GM18508 (cell line): ENCODE measurements around the gene TRIM69.
"Not testable (repeated sequence)": the region's sequence is repeated elsewhere in the genome, so short reads cannot be mapped to it uniquely, and the experiment has no call there.

Experiments
- ATAC-seq: cut with Tn5 transposase; IDR thresholded peaks from one replicate; pipeline ENCODE4 v1.9.1; 2021; ENCODE audit warnings: moderate number of reproducible peaks; ENCODE audit not compliant: insufficient read depth, unreplicated experiment

TRIM69 gene

DNA sequence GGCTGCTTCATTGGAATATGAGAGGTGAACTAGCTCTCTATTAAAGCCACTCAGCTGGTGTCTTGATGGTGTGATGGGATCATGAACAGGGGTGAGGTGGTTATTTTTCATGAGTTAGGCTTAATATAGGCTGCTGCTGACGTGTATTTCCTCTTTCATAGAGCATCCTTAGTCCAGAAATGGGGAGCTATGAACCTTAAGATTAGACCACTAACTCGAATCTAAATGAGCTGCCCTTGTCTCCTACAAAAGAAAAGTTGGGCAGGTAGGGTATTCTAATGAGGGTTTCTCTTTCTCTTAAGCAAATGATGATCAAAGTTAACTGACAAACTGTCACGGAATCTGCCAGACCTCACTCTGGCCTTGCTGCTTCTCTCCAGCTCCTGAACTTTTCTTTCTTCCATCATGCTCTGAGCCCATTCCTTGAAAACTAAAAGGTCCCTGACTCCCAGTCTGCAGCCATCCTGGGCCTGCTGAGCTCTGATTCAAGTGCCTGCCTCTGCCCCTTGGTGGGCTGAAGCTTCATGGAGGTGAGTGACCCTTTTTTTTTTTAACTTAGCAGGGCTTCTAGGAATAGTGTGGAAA, at the start of gene TRIM69:
Gene TRIM69 (plus strand): TSS at position 348 of the 585 bp plus-strand sequence. CDS start 177 bp downstream, at position 525.
- ATAC-seq: no peak

- not testable (repeated sequence) for ATAC-seq
Measured at GRCh38 chr15:44689318-44689717, 47.0 kb upstream of the TRIM69 start.

GRCh38 chr15:44690245-44690644, 46.1 kb upstream of the TRIM69 start:
- not testable (repeated sequence) for ATAC-seq

GRCh38 chr15:44692659-44693058, 43.7 kb upstream of the TRIM69 start:
- no peak for ATAC-seq

DNA sequence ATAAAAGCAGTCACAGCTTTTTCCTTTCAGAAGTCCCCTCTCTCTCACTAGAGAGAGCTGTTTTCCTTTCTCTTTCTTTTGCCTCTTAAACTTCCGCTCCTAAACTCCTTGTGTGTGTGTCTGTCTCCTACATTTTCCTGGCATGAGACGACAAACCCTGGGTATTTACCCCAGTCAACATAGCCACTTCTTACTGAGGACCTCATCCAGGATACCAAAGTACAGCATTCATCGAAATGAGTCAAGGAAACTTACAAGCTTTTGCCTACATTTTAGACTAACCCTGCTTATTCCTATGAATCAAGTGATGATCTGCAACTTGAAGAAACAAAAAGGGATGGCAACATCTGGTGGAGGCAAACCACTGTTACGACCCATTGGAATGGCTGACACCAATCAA, 41.9 kb upstream of the TRIM69 start:
- no peak for ATAC-seq

- ATAC-seq: no peak
Measured at GRCh38 chr15:44695294-44695693, 41.0 kb upstream of the TRIM69 start.

DNA sequence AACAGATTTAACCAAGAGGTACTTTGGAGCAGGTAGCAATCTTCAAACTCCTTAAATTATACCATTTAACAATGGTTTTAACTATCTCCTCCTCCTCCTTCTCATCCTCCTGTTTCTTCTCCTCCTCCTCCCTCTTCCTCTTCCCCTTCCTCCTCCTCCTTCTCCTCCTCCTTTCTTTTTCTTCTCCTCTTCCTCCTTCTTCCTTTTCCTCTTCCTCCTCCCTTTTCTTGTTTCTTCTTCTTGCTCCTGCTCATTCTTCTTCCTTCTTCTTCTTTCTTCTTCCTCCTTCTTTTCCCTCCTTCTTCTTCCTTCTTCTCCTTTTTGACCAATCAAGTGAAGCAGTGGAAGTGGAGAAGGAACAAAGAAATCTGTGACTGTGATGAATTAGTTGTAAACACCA, 39.3 kb upstream of the TRIM69 start:
- ATAC-seq: no peak

GRCh38 chr15:44698641-44699040, 37.7 kb upstream of the TRIM69 start:
- no peak for ATAC-seq

DNA sequence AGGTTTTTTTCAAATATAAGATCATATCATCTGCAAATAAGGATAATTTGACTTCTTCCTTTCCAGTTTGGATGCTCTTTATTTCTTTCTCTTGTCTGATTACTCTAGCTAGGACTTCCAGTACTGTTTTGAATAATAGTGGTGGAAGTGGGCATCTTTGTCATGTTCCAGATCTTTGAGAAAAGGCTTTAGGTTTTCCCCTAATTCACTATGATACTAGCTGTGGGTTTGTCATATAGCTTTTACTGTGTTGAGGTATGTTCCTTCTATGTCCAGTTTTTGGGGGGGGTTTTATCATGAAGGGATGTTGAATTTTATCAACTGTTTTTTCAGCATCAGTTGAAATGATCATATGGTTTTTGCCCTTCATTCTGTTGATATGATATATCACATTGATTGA, 35.7 kb upstream of the TRIM69 start:
- ATAC-seq: not testable (repeated sequence)

DNA sequence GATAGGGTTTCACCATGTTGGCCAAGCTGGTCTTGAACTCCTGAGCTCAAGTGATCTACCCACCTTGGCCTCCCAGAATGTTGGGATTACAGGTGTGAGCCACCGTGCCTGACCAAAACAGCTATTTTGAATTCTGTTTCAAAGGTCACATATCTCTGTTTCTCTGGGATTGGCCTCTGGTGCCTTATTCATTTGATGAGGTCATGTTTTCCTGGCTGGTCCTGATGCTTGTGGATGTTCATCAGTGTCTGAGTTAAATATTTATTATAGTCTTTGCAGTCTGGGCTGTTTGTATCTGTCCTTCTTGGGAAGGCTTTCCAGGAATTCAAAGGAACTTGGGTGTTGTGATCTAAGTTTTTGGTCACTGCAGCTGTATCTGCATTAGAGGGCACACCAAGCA, 30.3 kb upstream of the TRIM69 start:
- no peak for ATAC-seq

DNA sequence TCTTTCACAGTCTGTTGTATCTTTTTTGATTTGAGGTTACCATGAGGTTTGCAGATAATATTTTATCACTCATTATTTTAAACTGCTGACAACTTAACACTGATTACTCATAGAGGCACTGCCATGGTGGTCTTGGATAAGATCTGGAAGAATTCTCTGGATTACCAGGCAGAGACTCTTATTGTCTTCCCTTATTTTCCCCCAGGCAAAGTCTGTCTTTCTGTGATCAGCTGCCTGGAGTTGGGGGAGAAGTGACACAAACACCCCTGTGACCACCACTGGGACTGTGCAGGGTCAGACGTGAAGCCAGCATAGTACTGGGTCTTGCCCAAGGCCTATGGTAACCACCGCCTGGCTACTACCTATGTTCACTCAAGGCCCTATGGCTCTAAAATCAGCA, 29.9 kb upstream of the TRIM69 start:
- no peak for ATAC-seq

DNA sequence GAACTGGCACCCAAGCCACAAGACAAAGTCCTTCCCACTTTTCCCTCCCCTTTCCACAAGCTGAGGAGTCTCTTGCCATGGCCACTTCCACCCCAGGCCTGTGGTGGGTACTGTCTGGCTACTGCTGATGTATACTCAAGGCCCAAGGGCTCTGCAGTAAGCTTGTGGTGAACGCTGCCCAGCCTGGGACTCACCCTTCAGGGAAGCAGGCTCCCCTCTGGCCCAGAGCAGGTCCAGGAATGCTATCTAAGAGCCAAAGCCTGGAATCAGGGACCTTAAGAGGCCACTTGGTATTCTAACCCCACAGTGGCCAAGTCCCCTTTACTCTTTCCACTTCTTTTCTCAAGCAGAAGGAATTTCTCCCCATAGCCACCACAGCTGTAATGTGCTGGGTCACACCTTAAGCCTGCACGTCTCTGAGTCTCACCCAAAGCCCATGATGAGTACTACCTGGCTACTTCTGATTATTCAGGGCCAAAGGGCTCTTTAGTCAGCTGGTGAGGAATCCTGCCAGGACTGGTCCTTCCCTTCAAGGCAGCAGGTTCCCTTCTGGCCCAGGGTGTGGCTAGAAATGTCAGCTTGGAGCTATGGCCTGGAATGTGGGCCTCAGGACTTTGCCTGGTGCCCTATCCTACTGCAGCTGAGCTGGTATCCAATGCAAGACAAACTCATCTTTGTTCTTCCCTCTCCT, 29.2 kb upstream of the TRIM69 start:
- ATAC-seq: no peak

DNA sequence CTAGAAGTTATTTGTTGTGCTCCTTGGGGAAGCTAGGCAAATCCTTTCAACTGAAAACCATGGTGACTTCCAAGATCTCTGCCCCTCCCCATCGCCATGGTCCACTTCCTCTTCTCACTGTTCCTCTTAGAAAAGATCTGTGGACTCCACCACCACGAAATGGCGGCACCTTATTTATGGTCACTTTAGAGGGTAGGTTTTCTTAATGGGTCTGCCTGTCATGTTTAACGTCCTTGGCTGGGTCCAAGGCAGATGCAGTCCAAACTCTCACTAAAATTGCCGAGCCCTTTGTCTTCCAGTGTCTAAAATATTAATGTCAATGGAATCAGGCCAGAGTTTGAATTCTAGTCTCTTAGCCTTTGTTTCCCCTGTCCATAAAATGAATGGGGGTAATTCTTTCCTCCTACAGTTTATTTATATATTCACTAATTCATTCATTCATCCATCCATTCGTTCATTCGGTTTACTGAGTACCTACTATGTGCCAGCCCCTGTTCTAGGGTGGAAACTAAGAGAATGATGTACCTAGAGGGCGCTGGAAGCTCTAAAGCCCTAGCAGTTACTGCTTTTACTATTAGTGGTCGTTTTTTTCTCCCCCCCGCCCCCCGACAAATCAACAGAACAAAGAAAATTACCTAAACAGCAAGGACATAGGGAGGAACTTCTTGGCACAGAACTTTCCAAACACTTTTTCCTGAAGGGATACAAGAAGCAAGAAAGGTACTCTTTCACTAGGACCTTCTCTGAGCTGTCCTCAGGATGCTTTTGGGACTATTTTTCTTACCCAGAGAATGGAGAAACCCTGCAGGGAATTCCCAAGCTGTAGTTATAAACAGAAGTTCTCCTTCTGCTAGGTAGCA, 25.9 kb upstream of the TRIM69 start:
- ATAC-seq: no peak

GRCh38 chr15:44711096-44711742, 25.1 kb upstream of the TRIM69 start, which contains the start of the genes B2M and PATL2:
Gene B2M (plus strand): TSS chr15:44711517. CDS start chr15:44711547, 30 bp downstream.
Gene PATL2 (minus strand): TSS chr15:44711323. CDS start chr15:44676490, 34,833 bp downstream.
- ATAC-seq: peak; percentile 82

- no peak for ATAC-seq
Measured at GRCh38 chr15:44711743-44712345, 24.5 kb upstream of the TRIM69 start.

- ATAC-seq: no peak
Measured at GRCh38 chr15:44712346-44713005, 23.9 kb upstream of the TRIM69 start.

DNA sequence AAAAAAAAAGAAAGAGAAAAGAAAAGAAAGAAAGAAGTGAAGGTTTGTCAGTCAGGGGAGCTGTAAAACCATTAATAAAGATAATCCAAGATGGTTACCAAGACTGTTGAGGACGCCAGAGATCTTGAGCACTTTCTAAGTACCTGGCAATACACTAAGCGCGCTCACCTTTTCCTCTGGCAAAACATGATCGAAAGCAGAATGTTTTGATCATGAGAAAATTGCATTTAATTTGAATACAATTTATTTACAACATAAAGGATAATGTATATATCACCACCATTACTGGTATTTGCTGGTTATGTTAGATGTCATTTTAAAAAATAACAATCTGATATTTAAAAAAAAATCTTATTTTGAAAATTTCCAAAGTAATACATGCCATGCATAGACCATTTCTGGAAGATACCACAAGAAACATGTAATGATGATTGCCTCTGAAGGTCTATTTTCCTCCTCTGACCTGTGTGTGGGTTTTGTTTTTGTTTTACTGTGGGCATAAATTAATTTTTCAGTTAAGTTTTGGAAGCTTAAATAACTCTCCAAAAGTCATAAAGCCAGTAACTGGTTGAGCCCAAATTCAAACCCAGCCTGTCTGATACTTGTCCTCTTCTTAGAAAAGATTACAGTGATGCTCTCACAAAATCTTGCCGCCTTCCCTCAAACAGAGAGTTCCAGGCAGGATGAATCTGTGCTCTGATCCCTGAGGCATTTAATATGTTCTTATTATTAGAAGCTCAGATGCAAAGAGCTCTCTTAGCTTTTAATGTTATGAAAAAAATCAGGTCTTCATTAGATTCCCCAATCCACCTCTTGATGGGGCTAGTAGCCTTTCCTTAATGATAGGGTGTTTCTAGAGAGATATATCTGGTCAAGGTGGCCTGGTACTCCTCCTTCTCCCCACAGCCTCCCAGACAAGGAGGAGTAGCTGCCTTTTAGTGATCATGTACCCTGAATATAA, 23.0 kb upstream of the TRIM69 start:
- ATAC-seq: no peak

DNA sequence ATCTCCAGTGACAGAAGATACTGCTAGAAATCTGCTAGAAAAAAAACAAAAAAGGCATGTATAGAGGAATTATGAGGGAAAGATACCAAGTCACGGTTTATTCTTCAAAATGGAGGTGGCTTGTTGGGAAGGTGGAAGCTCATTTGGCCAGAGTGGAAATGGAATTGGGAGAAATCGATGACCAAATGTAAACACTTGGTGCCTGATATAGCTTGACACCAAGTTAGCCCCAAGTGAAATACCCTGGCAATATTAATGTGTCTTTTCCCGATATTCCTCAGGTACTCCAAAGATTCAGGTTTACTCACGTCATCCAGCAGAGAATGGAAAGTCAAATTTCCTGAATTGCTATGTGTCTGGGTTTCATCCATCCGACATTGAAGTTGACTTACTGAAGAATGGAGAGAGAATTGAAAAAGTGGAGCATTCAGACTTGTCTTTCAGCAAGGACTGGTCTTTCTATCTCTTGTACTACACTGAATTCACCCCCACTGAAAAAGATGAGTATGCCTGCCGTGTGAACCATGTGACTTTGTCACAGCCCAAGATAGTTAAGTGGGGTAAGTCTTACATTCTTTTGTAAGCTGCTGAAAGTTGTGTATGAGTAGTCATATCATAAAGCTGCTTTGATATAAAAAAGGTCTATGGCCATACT, 21.1 kb upstream of the TRIM69 start:
- ATAC-seq: no peak
